HL-60 (cell line): ENCODE results near the gene HSPH1.

ENCODE experiments used
- CTCF ChIP-seq: IDR thresholded peaks from one replicate; pipeline ENCODE4 v1.5.1; 2011; ENCODE audit warnings: low read length, control low read depth, inconsistent platforms; ENCODE audit not compliant: insufficient read depth
- POLR2AphosphoS5 ChIP-seq: IDR thresholded peaks from 2 replicates; pipeline ENCODE4 v1.6.1; 2012; ENCODE audit warnings: low read depth

DNA sequence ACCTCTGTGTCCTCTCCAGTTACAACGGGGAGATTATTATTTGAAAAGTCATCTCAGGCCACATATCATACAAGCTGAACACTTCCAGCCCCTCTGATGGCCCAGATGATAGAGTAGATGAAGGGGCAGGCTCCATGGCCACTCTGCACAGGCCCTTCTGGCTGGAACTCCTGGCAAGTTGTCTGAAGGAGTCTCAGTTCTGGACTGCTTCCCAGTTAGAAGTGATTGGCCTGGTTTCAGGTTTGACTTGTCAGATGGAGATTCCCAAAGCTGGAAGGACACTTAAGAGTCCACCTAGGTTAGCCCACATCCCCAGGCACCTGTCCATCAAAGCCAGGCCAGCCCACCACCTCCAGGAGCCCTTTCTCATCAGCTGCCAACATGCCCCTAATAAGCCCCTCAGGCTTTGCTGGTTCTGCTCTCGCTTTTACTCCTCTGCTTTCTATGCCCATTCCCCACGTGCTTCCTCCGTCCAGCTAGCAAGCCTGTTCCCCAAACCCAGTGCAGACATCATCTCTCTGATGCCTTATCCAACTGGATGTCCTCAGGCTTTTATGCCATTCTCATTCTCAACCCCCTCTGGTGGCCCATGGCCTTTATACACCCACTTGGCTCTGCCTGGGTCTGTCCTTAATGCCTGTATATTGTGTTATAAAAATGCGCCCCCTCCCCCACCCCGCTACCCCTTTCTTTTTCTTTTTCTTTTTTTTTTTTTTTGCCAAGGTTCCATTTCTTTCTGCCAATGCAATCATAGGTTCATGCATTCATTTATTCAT, 56.5 kb downstream of the HSPH1 start:
- TF ChIP-seq CTCF = no peak
- no peak for TF ChIP-seq POLR2AphosphoS5
